ENCODE measurements around the gene LRRC55.

DNA sequence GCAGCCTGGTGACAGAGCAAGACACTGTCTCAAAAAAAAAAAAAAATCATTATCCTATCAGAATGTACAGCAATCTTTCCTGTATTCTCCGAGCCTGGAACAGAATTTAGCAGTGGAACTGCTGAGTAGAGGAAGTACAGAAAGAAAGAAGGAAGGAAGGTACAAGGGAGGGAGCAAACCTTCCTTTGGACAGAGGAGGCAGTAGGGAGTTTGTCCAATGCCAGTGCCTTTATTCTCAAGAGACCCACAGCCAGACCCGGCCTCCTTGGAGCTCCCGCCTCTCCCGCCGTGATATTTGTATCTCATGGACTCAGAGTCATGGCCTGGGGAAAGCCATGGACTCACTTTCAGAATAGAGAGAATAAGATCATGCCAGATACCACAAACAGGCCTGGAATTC lies 37.7 kb upstream of the LRRC55 start:
- TF ChIP-seq, protein P1, sequence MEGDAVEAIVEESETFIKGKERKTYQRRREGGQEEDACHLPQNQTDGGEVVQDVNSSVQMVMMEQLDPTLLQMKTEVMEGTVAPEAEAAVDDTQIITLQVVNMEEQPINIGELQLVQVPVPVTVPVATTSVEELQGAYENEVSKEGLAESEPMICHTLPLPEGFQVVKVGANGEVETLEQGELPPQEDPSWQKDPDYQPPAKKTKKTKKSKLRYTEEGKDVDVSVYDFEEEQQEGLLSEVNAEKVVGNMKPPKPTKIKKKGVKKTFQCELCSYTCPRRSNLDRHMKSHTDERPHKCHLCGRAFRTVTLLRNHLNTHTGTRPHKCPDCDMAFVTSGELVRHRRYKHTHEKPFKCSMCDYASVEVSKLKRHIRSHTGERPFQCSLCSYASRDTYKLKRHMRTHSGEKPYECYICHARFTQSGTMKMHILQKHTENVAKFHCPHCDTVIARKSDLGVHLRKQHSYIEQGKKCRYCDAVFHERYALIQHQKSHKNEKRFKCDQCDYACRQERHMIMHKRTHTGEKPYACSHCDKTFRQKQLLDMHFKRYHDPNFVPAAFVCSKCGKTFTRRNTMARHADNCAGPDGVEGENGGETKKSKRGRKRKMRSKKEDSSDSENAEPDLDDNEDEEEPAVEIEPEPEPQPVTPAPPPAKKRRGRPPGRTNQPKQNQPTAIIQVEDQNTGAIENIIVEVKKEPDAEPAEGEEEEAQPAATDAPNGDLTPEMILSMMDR (IDR thresholded peaks at IDR 0.05; ENCODE audit: extremely low read depth in 1 of 2, insufficient read depth in 1 of 2, low read depth in 1 of 2, low read length in 2 of 2) = no peak
- no peak for TF ChIP-seq POLR2A (IDR thresholded peaks at IDR 0.05; ENCODE audit: low read depth, low read length)
- no peak for TF ChIP-seq POLR2AphosphoS5 (IDR thresholded peaks at IDR 0.05; ENCODE audit: insufficient read depth, low read depth, low read length)
- TF ChIP-seq, protein P2, sequence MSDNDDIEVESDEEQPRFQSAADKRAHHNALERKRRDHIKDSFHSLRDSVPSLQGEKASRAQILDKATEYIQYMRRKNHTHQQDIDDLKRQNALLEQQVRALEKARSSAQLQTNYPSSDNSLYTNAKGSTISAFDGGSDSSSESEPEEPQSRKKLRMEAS (IDR thresholded peaks at IDR 0.05; ENCODE audit: insufficient read depth, insufficient read length) = no peak
- TF ChIP-seq EZH2 (IDR thresholded peaks at IDR 0.05; ENCODE audit: borderline replicate concordance, low read depth, low read length, severe bottlenecking) = no peak
- TF ChIP-seq MYC (IDR thresholded peaks at IDR 0.05; ENCODE audit: low read depth, low read length) = no peak
- no peak for TF ChIP-seq GATA2 (IDR thresholded peaks at IDR 0.05; ENCODE audit: insufficient read depth, insufficient read length, low read depth, low read length)
- TF ChIP-seq JUN (IDR thresholded peaks at IDR 0.05; ENCODE audit: borderline replicate concordance, insufficient read depth, insufficient read length, low read depth) = no peak

Measured in endothelial cell of umbilical vein (primary cell).